DND-41 (cell line): ENCODE measurements around the gene PTPRD.

Experiments
- ATAC-seq: fragments of 200-7000 bp; cut with Tn5 transposase; 3 replicates; pipeline ENCODE4 v1.9.1; 2021; ENCODE audit warnings: low read depth; ENCODE audit not compliant: insufficient read depth
- DNase-seq: peaks from one replicate; pipeline ENCODE4 v3.0.0-alpha.2; 2020
- H2AFZ ChIP-seq: 2 replicates; pipeline ENCODE4 v1.6.0; 2012; ENCODE audit warnings: low read depth, low read length
- H3K27ac ChIP-seq: 2 replicates; pipeline ENCODE4 v1.5.1; 2012; ENCODE audit warnings: low read length, inconsistent platforms
- H3K27me3 ChIP-seq: fragments of 200-600 bp; sonication (generic); 2 replicates; pipeline ENCODE4 v1.6.0; 2012; ENCODE audit warnings: low read length, mild to moderate bottlenecking, inconsistent platforms; ENCODE audit not compliant: insufficient read depth, poor library complexity
- H3K36me3 ChIP-seq: 2 replicates; pipeline ENCODE4 v1.5.1; 2012; ENCODE audit warnings: low read length, inconsistent platforms; ENCODE audit not compliant: insufficient read depth
- H3K4me1 ChIP-seq: 2 replicates; pipeline ENCODE4 v1.5.1; 2012; ENCODE audit warnings: mild to moderate bottlenecking, low read length; ENCODE audit not compliant: insufficient read depth
- H3K4me2 ChIP-seq: 2 replicates; pipeline ENCODE4 v1.6.0; 2012; ENCODE audit warnings: mild to moderate bottlenecking, moderate library complexity, low read length, inconsistent platforms; ENCODE audit not compliant: insufficient read depth
- H3K4me3 ChIP-seq, 2 experiments: fragments of 200-600 bp in 1 of 2; shearing (Covaris generic) in 1 of 2; 2 replicates each; pipeline ENCODE4 v1.5.1; 2012 to 2016; ENCODE audit warnings: inconsistent platforms in 2 of 2, low read length in 2 of 2, mild to moderate bottlenecking in 2 of 2, low read depth in 1 of 2, moderate library complexity in 1 of 2
- H3K79me2 ChIP-seq: 2 replicates; pipeline ENCODE4 v1.6.0; 2012; ENCODE audit warnings: low read length, inconsistent platforms; ENCODE audit not compliant: insufficient read depth
- H3K9ac ChIP-seq: 2 replicates; pipeline ENCODE4 v1.6.0; 2012; ENCODE audit warnings: low read depth, mild to moderate bottlenecking, inconsistent platforms, low read length, moderate library complexity
- H3K9me3 ChIP-seq: 2 replicates; pipeline ENCODE4 v1.5.1; 2012; ENCODE audit warnings: low read length, moderate library complexity, mild to moderate bottlenecking, inconsistent platforms; ENCODE audit not compliant: insufficient read depth, severe bottlenecking
- H4K20me1 ChIP-seq: 2 replicates; pipeline ENCODE4 v1.6.0; 2012; ENCODE audit warnings: low read length; ENCODE audit not compliant: insufficient read depth
- EZH2 ChIP-seq: IDR thresholded peaks from 3 replicates; pipeline ENCODE4 v1.6.1; 2012; ENCODE audit warnings: borderline replicate concordance, low read depth, mild to moderate bottlenecking, moderate library complexity, low read length, inconsistent platforms; ENCODE audit not compliant: severe bottlenecking
- TF ChIP-seq, protein P1 (sequence below): IDR thresholded peaks from 2 replicates; pipeline ENCODE4 v1.5.1; 2012; ENCODE audit warnings: borderline replicate concordance, low read length, moderate library complexity, mild to moderate bottlenecking; ENCODE audit not compliant: poor library complexity, severe bottlenecking; ENCODE audit errors: extremely low read depth

The PTPRD gene

DNA sequence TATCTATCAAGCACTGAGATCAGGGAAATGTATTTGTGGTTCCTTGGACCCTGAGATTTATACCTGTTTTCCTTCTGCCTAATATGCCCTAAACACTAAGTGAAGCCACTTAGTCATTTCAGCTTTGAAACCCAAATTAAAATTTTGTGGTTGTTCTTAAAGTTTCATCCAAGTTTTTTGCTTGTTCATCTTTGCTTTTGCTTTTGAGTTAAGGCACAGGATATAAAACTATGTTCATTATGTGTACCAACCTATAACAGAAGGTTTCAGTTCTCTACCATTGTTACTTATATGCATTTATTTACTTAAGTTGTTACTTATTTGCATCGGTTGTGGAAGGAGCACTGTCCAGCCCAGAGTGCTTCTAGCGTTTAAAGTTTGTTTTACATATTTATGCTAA is 382.3 kb downstream of the PTPRD start:
- TF ChIP-seq, protein P1, sequence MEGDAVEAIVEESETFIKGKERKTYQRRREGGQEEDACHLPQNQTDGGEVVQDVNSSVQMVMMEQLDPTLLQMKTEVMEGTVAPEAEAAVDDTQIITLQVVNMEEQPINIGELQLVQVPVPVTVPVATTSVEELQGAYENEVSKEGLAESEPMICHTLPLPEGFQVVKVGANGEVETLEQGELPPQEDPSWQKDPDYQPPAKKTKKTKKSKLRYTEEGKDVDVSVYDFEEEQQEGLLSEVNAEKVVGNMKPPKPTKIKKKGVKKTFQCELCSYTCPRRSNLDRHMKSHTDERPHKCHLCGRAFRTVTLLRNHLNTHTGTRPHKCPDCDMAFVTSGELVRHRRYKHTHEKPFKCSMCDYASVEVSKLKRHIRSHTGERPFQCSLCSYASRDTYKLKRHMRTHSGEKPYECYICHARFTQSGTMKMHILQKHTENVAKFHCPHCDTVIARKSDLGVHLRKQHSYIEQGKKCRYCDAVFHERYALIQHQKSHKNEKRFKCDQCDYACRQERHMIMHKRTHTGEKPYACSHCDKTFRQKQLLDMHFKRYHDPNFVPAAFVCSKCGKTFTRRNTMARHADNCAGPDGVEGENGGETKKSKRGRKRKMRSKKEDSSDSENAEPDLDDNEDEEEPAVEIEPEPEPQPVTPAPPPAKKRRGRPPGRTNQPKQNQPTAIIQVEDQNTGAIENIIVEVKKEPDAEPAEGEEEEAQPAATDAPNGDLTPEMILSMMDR = no peak
- no peak for TF ChIP-seq EZH2
- Histone ChIP-seq H3K9me3 (no peaks in the 10 kb centered on the region), H3K9ac (no peak overlapping the region), H3K27ac (no peak overlapping the region), H3K79me2 (no peaks in the 10 kb centered on the region), H3K36me3 (no peaks in the 10 kb centered on the region), H3K4me1 (no peaks in the 10 kb centered on the region), H3K4me3 (no peak overlapping the region), H2AFZ (no peak overlapping the region), H3K27me3 (no peaks in the 10 kb centered on the region), H3K4me2 (no peak overlapping the region), H4K20me1 (no peaks in the 10 kb centered on the region)
- DNase-seq (no peak), ATAC-seq (no peak)

DNA sequence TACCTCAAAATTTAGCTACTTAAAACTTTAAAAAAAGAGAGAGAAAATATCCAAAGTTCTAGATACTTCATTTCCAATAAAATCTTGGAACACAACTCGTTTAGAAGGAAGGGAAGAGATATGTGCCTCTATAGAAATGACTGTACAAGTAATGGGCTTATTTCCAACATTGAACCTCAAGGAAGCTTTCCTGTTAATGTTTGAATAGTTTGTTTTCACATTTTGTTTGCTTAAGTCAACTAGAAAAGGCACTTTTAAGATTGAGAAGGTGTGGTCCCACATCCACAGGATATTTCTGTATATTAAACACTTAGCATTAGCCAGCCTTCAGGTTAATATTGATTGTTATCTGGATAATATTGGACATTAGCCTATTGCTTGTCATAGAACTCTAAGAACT is 384.7 kb downstream of the PTPRD start:
- H3K27me3 ChIP-seq = no peaks in the 10 kb centered on the region

DNA sequence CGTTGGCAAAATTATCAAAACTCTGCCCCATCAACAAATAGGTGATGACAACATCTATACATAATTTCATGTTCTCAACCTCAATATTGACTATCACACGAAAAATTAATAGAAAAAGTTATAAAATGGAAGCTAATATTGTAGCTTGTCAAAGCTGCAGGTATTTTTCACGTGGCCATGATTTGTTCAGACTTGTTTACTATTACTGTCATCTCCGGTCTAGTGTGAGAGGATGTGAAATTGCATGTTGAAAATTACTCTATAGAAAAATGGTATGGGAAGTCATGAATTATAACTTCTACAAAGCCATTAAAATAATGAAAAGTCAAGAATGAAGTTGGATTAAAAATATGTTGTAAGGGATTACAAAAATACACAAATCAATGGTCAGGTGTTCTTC is 385.8 kb downstream of the PTPRD start:
- TF ChIP-seq, protein P1 = no peak
- no peak for TF ChIP-seq EZH2
- H3K36me3 ChIP-seq = no peaks in the 10 kb centered on the region
- no peaks in the 10 kb centered on the region for H3K79me2 ChIP-seq

More for the DNA sequence above, 384.7 kb downstream of the PTPRD start:
- H3K36me3 ChIP-seq = no peaks in the 10 kb centered on the region
- no peak overlapping the region for H3K4me3 ChIP-seq
- H4K20me1 ChIP-seq = no peaks in the 10 kb centered on the region
- no peak overlapping the region for H3K9ac ChIP-seq
- H3K79me2 ChIP-seq = no peaks in the 10 kb centered on the region
- no peak overlapping the region for H3K4me2 ChIP-seq
- no peak overlapping the region for H3K27ac ChIP-seq
- H3K9me3 ChIP-seq = no peaks in the 10 kb centered on the region
- ATAC-seq = no peak
- TF ChIP-seq, protein P1 = no peak
- TF ChIP-seq EZH2 = no peak
- DNase-seq = no peak
- H3K4me1 ChIP-seq = no peaks in the 10 kb centered on the region
- no peak overlapping the region for H2AFZ ChIP-seq

DNA sequence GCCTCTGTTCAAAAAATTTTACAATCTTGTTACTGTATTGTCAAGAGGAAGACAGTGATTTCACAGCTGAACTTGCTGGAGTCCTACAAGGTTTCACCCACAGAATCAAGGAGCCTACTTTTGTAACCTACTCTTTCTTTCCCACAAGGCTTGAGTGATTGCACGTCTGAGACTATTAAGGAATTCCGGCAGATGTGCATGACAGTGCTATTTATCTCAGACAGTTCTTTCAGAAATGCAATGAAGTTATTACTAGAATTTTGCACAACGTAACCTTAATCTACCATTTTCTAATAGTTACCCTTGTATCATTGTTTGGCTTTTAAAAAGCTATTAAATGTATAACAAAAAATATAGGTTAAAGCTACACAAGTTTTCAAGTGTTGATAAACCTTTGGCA is 400.1 kb downstream of the PTPRD start:
- Histone ChIP-seq H3K4me3 (no peak overlapping the region), H3K36me3 (no peaks in the 10 kb centered on the region), H3K4me1 (no peaks in the 10 kb centered on the region), H2AFZ (no peak overlapping the region), H3K79me2 (no peaks in the 10 kb centered on the region), H3K27me3 (no peaks in the 10 kb centered on the region), H3K9me3 (no peaks in the 10 kb centered on the region), H3K9ac (no peak overlapping the region), H4K20me1 (no peaks in the 10 kb centered on the region), H3K4me2 (no peak overlapping the region), H3K27ac (no peak overlapping the region)
- DNase-seq (no peak), ATAC-seq (no peak)
- TF ChIP-seq, protein P1 = no peak
- TF ChIP-seq EZH2 = no peak

More for the DNA sequence above, 385.8 kb downstream of the PTPRD start:
- Histone ChIP-seq H2AFZ (no peak overlapping the region), H3K27me3 (no peaks in the 10 kb centered on the region), H3K4me2 (no peak overlapping the region), H4K20me1 (no peaks in the 10 kb centered on the region), H3K27ac (no peak overlapping the region), H3K9me3 (no peaks in the 10 kb centered on the region), H3K4me3 (no peak overlapping the region), H3K9ac (no peak overlapping the region), H3K4me1 (no peaks in the 10 kb centered on the region)
- ATAC-seq (no peak), DNase-seq (no peak)
